Cardiac septum (tissue), 1 donor: ENCODE results near the gene TXNDC17. TPM values are rescaled to one million over a fixed set of nuclear protein-coding genes. Genes with fewer than 3 reads are reported as not detected.
A peak's percentile ranks its signal among the peaks of the same experiment; 100 is the strongest.
"Not testable (repeated sequence)": the region's sequence is repeated elsewhere in the genome, so short reads cannot be mapped to it uniquely, and the experiment has no call there.

Experiments
- DNase-seq: peaks from one replicate; pipeline ENCODE4 v3.0.0-alpha.2; 2020; ENCODE audit warnings: low spot score
- intact Hi-C: fragments of 100-400 bp; cut with DNase I; formaldehyde crosslinking; loops from one replicate; pipeline ENCODE4 v1.14.0; 2022
- total RNA-seq: library from RNA; stranded (reverse); fragmentation: NEBNext Ultra II Directional; extraction: Animal tissue kit (Norgen Biotek cat#: 25700); gene quantifications from one replicate; pipeline ENCODE4 v1.2.1, GENCODE V29; 2021
- donor health status: DM: no; HTN: no; CAD: no.

The TXNDC17 gene
- total RNA-seq, 1 donor from 2014 or later, result 51.0 TPM

- intact Hi-C loops, DNase-seq: not testable (repeated sequence)
Observed at GRCh38 chr17:6656797-6657632, 16.2 kb downstream of the TXNDC17 start.

DNA sequence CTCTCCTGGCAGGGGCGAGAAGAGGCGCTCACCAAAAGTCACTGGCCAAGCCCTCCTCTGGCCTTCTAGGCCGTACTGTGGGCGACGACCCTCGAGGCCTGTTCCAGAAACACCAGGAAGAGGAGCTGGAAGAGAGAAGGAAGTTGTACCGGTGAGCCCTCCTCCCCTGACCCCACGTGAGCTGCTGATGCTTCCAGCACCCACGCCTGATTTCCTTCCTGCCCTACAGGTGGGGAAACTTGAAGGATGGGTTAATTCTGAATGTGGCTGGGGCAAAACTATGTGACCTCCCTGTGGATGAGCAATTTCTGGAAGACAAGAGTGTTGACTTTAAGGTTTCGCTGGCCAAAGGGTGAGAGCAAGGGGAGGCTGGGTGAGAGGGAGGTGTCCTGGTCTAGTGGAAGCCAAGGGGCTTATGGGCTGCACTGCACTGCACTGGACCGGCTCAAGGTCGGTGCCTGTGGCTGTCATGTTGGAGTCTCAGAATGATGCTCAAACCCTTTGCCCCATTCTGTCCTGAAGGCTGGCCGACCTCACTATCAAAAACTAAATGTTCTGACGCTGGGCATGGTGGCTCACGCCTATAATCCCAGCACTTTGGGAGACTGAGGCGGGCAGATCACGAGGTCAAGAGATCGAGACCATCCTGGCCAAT is 16.9 kb downstream of the TXNDC17 start:
- DNase-seq, result no peak
- intact Hi-C loops, result no loop called here

- intact Hi-C loops, DNase-seq: not testable (repeated sequence)
Observed at GRCh38 chr17:6658411-6658810, 17.6 kb downstream of the TXNDC17 start.

- intact Hi-C loops, result loop anchor here (10.0 kb wide), 1 partner anchor 235 kb away; no protein-coding TSS in a partner anchor
- DNase-seq, result no peak
Observed at GRCh38 chr17:6660101-6660500, 19.2 kb downstream of the TXNDC17 start.

DNA sequence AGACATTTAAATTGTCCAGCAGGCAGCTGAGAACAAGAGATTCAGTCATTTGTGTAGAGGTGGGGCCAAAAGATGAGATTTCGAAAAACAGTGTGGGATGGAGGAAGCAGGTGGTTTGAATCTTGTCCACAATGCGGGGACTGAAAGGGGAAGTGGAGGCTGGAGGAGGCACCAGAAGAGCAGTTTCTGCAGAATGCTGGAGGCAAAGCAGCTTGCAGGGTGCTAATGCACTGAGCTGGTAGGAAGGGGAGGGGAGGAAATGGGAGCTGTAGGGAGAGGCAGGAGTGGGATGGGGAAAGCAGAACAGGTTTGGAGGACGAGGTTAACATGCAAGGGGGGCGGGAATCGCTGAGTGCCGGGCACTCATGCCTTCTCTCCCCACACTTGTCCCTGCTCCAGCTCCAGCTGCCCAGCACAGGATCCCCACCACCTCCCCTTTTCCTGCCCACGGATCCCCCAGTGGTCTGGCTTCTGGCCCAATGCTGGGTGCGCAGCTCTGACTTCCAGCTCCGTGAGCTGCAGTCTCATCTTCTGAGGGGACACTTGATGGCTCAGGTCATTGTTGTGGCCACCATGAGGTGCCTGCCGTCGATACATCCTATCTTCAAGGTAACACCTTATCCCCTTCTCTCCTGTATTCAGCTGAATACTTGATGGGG is 20.1 kb downstream of the TXNDC17 start:
- intact Hi-C loops, result loop anchor here (10.0 kb wide), 1 partner anchor 234 kb away; no protein-coding TSS in a partner anchor
- no peak for DNase-seq

DNA sequence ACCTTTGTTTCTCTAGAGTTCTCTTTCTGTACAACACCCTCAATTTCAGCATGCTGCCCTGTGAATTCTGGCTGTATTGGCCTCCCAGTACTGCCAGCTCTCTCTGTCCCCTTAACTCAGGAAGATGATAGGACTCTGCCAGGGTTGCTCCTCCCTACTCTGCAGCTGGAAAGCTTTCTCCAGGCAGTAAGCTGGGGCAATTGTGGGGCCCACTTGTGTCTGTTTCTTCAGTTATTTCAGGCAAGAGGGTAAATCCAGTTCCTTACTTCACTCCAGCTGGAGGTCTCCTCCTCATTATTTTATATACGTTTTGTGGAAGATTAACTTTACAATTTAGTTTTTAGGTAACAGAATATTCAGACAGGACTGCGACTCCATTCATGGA is 20.6 kb downstream of the TXNDC17 start:
- DNase-seq, result no peak
- intact Hi-C loops, result loop anchor here (10.0 kb wide), 1 partner anchor 233 kb away; no protein-coding TSS in a partner anchor

GRCh38 chr17:6663200-6663599 is 22.3 kb downstream of the TXNDC17 start:
- intact Hi-C loops, result loop anchor here (10.0 kb wide), 1 partner anchor 232 kb away; no protein-coding TSS in a partner anchor
- not testable (repeated sequence) for DNase-seq

- DNase-seq, result peak; percentile 86
- intact Hi-C loops, result loop anchor here (5.0 to 10.0 kb wide), 3 partner anchors 176 to 346 kb away; partner anchors contain the start of gene RNASEK
Observed at GRCh38 chr17:6666077-6666521, 25.2 kb downstream of the TXNDC17 start.

- intact Hi-C loops, result loop anchor here (5.0 to 10.0 kb wide), 3 partner anchors 176 to 346 kb away; partner anchors contain the start of gene RNASEK
- no peak for DNase-seq
Observed at GRCh38 chr17:6666557-6666956, 25.7 kb downstream of the TXNDC17 start.

- no peak for DNase-seq
- intact Hi-C loops, result loop anchor here (5.0 to 10.0 kb wide), 3 partner anchors 175 to 345 kb away; partner anchors contain the start of gene RNASEK
Observed at GRCh38 chr17:6667516-6667915, 26.7 kb downstream of the TXNDC17 start.

- intact Hi-C loops, result loop anchor here (5.0 to 10.0 kb wide), 3 partner anchors 174 to 344 kb away; partner anchors contain the start of gene RNASEK
- no peak for DNase-seq
Observed at GRCh38 chr17:6668219-6668618, 27.4 kb downstream of the TXNDC17 start.

DNA sequence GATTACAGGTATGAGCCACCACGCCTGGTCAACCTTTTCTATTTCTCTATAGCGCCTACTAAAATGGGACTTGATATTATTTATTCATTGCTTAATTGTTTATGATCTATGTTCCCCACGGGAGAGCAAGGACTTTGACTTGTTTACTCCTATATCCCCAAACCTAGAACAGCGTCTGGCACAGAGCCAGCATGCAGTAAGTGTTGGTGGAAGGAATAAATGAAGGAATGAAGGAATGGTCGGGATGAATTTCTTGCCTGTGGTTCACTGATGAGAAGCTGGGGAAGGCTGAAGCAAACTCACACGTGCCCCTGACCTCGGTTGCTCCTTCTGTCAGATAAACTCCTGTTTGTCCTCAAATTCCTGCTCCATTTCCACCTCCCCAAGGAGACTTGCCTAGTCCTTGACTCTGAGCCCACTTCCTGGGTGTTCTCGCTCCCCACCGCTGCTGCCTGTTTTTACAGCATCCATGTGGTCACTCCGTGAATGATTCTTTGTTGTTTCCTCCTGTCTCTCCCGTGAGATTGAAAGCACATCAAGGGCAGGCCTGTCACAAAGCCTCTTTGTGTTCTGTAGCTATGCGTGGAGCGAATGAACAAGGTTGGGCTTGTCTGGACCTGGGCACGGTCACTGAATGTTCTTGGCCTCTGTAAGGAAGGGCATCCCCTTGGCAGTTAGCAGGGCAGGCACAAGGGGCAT is 28.0 kb downstream of the TXNDC17 start:
- intact Hi-C loops, result loop anchor here (5.0 to 10.0 kb wide), 3 partner anchors 173 to 343 kb away; partner anchors contain the start of gene RNASEK
- no peak for DNase-seq

- intact Hi-C loops, result loop anchor here (5.0 to 10.0 kb wide), 3 partner anchors 173 to 343 kb away; partner anchors contain the start of gene RNASEK
- peak; percentile 27 for DNase-seq
Observed at GRCh38 chr17:6669479-6670212, 28.8 kb downstream of the TXNDC17 start.

GRCh38 chr17:6670571-6670970 is 29.7 kb downstream of the TXNDC17 start:
- no peak for DNase-seq

DNA sequence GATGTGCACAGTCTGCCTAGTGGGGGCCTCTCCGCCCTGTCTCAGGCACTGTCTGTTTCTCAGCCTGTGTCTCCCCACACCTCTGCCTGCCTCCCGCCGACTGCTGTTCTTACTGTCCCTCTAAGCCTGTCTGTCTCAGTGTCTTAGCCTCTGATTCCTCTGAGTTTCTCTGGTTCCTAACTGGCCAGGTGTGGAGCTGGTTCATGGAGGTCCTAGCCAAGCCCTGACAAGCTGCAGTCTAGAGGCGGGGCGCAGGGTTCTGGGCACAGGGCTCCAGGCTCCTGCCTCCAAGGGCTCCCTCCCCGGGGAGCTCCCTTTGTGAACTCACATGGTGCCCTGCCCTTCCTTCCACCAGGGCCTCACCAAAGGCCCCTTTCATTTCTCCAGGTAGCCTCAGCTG is 30.1 kb downstream of the TXNDC17 start:
- DNase-seq, result peak; percentile 68
- intact Hi-C loops, result no loop called here

More at GRCh38 chr17:6670571-6670970, 29.7 kb downstream of the TXNDC17 start:
- intact Hi-C loops, result no loop called here

DNA sequence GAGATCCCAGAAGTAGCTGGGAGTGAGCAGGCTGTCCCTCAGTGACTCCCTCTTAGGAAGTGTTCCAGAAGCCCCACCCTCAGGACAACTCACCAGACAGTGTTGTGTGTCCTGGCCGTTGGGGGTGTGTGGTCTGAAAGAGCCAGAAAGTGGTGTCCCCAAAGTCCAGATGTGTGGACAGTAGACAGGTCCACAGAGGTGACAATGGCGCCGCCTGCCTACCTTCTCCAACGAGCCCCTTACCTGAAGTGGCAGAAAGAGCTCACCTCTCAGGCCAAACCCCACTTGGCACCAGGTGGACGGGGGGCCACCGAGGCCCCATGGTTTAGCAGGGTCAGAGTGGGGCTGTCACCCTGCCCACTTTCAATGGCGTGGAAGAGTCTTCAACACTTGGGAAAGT is 30.6 kb downstream of the TXNDC17 start:
- DNase-seq, result peak; percentile 49
- intact Hi-C loops, result no loop called here

GRCh38 chr17:6674586-6674985 is 33.7 kb downstream of the TXNDC17 start:
- intact Hi-C loops, result no loop called here

DNA sequence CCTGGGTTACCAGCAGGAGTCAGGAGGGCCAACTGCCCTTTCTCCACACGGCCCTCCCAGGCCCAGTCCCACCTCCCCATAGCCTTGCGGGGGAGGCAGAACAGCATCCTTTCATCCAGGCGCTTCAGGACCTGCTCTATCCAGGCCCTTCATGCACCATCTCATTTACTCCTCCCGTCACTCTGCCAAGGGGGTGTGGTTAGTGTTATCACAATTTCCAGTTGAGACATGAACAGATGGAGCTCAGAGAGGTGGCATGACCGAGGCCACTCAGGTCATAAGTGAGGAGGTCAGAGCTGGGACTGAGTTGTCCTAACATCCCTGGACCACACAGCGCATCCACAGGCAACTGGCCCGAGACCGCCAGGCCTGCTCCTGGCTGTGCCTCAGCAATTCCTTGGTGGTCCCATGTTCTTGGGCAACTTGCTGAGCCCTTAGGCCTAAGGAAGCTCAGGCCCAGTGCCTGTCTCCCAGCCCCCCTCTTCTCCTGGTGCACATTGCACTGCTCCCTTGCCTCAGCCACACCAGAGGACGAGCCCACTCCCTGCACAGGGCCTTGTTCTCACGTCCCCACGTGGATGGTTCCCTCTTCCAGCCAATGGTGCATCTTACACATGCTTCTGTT is 34.5 kb downstream of the TXNDC17 start:
- intact Hi-C loops, result no loop called here

More at GRCh38 chr17:6674586-6674985, 33.7 kb downstream of the TXNDC17 start:
- DNase-seq, result peak; percentile 65

More for the DNA sequence above, 34.5 kb downstream of the TXNDC17 start:
- DNase-seq, result no peak
